KOPT-K1 (cell line): ENCODE data around the gene ALDH4A1.

Experiments
- H3K27ac ChIP-seq: fragments of 200-600 bp; sonication (generic); 2 replicates; pipeline ENCODE4 v1.5.1; 2016; ENCODE audit warnings: antibody characterized with exemption, mild to moderate bottlenecking, low read depth, low read length; ENCODE audit not compliant: poor library complexity, severe bottlenecking
- H3K36me3 ChIP-seq: fragments of 200-600 bp; sonication (generic); 2 replicates; pipeline ENCODE4 v1.5.1; 2017; ENCODE audit warnings: antibody characterized with exemption, mild to moderate bottlenecking, low read length, moderate library complexity; ENCODE audit not compliant: insufficient read depth
- H3K9me3 ChIP-seq: fragments of 200-600 bp; sonication (generic); 2 replicates; pipeline ENCODE4 v1.5.1; 2017; ENCODE audit warnings: antibody characterized with exemption, low read length, mild to moderate bottlenecking; ENCODE audit not compliant: insufficient read depth, poor library complexity, severe bottlenecking

The ALDH4A1 gene

DNA sequence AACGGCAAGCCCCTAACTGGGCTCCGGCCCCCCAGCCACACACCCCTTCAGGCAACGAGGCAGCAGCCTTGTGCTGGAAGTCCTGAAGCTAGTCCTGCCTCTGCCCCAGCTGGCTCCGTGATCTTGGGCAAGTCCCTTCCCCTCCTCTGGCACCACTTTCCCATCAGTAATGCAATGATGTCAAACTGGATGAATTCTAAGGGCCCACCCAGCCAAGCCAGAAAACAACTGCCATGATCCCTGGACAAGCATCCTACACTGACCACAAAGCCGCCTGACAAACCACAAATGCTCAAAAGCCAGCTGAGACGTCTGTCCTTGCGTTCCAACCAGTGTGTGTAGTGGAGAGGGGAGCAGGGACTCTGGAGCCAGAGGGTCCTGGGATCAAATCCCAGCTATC lies 27.3 kb upstream of the ALDH4A1 start:
- H3K27ac ChIP-seq = no peak overlapping the region
- H3K9me3 ChIP-seq = no peaks in the 10 kb centered on the region

GRCh38 chr1:18928985-18929384 lies 26.6 kb upstream of the ALDH4A1 start:
- H3K9me3 ChIP-seq = no peaks in the 10 kb centered on the region
- no peaks in the 10 kb centered on the region for H3K36me3 ChIP-seq
- H3K27ac ChIP-seq = no peak overlapping the region

More for the DNA sequence above, 27.3 kb upstream of the ALDH4A1 start:
- no peaks in the 10 kb centered on the region for H3K36me3 ChIP-seq

- H3K27ac ChIP-seq = peak overlapping the region; percentile 94
- H3K9me3 ChIP-seq = no peaks in the 10 kb centered on the region
- H3K36me3 ChIP-seq = no peaks in the 10 kb centered on the region
Observed at GRCh38 chr1:18928406-18928805, 26.1 kb upstream of the ALDH4A1 start.

GRCh38 chr1:18927654-18928272 lies 25.4 kb upstream of the ALDH4A1 start:
- no peaks in the 10 kb centered on the region for H3K9me3 ChIP-seq
- peak overlapping the region; percentile 94 for H3K27ac ChIP-seq
- no peaks in the 10 kb centered on the region for H3K36me3 ChIP-seq

DNA sequence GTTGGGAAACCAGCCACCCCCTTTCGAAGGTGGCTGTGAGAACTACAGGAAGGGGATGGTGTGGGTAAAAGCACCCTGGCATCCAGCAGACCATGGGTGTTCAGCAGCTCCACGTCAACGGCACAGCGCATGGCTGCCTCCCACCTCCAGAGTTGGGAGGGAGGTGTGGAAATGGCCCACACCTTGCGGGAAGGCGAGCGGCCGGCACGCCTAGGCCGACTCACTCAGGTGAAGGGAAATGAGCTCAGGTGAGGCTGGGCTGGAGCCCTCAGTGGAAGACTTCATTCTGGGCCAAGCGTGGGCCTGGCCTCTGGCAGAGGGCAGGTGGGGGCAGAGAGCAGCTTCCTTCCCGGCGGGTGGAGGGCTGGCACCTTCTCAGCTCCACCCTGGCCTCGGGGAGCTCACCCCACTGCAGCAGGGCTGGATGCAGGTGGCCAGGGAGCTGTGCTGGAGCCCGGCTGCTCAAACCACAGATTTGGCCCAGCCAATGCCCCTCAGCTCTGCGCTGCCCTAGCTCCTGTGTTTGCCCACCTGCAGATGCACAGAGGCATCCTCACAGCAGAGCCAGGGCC lies 24.8 kb upstream of the ALDH4A1 start:
- Histone ChIP-seq H3K27ac (peak overlapping the region; percentile 94), H3K9me3 (no peaks in the 10 kb centered on the region), H3K36me3 (no peaks in the 10 kb centered on the region)

GRCh38 chr1:18926315-18927081 lies 24.1 kb upstream of the ALDH4A1 start:
- Histone ChIP-seq H3K9me3 (no peaks in the 10 kb centered on the region), H3K36me3 (no peaks in the 10 kb centered on the region), H3K27ac (peak overlapping the region; percentile 94)

DNA sequence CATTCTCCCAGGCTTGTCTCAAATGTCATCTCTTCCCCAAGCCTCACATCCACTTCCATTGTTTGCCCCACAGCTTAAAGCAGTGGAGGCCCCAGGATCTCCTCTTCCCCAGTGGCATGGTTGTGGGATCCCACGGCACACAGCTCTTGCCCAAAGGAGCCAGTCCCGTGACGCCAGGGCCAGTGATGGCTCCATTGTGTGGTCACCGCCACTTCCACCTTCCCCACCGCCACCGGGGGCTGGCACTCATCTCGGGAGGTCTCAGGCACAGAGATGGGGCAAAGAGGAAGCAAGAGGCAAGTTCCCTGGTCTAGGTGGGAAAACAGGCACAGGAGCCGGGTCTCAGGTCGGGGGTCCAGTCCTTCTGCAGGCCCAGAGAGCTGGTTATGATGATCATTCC lies 22.9 kb upstream of the ALDH4A1 start:
- Histone ChIP-seq H3K27ac (no peak overlapping the region), H3K36me3 (no peaks in the 10 kb centered on the region), H3K9me3 (no peaks in the 10 kb centered on the region)

DNA sequence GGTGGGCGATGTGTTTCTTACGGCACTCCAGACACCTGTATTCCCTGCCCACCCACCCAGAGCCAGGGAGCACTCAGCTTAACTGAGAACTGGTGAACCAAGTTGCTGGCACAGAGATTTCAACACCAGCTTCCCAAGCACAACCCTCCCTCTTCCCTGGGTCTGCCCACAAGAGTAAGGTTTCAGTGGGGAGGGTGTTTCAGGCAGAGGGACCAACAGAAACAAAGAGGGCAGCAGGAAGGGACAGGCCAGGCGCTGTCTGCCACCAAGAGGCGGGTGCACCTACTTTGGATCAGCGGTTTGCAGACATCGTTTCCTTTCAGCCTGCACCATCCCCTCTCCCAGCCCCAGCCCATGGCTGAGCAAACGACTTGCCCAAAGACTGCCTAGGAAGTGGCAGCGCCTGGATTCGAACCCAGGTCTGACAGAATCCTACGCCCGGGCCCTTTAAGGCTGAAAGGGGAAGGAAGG lies 21.9 kb upstream of the ALDH4A1 start:
- H3K9me3 ChIP-seq = no peaks in the 10 kb centered on the region
- H3K27ac ChIP-seq = no peak overlapping the region

DNA sequence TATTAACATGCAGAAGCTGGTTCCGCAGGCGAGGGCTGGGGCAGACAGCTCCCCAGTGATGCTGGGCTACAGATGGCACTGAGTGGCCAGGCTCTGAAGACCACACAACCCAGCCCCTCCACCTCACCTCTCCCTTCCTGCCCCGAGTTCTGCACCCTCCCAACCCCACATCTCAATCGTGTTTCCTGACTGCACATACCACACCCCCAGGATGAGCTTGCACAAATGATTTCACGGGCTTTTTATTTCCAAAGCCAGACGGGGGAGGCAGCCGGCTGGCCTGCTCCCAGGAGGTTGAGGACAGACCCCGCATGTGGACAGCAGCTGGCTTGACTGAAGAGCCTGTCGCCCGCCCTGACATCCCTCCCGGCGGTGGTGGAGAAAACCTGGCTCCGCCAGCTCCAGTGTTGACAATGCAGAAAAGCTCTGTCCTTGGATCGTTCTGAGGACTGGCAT lies 21.4 kb upstream of the ALDH4A1 start:
- Histone ChIP-seq H3K36me3 (no peaks in the 10 kb centered on the region), H3K9me3 (no peaks in the 10 kb centered on the region), H3K27ac (no peak overlapping the region)

More for the DNA sequence above, 21.9 kb upstream of the ALDH4A1 start:
- H3K36me3 ChIP-seq = no peaks in the 10 kb centered on the region

- H3K36me3 ChIP-seq = no peaks in the 10 kb centered on the region
- no peaks in the 10 kb centered on the region for H3K9me3 ChIP-seq
- no peak overlapping the region for H3K27ac ChIP-seq
Observed at GRCh38 chr1:18922848-18923755, 20.7 kb upstream of the ALDH4A1 start.

DNA sequence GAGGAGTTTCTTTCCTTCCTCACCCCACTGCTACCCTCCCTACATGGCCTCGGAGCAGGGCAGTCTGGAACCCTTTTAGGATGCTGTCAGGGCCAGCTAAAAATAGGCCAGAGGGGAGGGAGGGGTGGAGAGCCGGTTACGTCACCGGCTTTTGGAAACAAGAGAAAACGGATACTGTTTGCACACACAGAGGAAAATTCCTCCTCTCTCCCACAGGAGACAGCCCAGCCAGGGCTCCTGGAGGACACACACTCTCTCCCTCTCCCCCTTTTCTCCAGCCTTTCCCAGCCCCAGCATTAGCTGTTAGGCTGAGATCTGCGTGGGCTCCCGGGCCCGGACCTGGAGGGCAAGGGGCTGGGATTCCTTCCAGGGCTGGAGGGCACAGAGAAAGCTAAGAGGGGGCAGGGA lies 20.0 kb upstream of the ALDH4A1 start:
- Histone ChIP-seq H3K9me3 (no peaks in the 10 kb centered on the region), H3K27ac (no peak overlapping the region), H3K36me3 (no peaks in the 10 kb centered on the region)

- Histone ChIP-seq H3K36me3 (no peaks in the 10 kb centered on the region), H3K27ac (no peak overlapping the region), H3K9me3 (no peaks in the 10 kb centered on the region)
Observed at GRCh38 chr1:18921516-18922251, 19.3 kb upstream of the ALDH4A1 start.

DNA sequence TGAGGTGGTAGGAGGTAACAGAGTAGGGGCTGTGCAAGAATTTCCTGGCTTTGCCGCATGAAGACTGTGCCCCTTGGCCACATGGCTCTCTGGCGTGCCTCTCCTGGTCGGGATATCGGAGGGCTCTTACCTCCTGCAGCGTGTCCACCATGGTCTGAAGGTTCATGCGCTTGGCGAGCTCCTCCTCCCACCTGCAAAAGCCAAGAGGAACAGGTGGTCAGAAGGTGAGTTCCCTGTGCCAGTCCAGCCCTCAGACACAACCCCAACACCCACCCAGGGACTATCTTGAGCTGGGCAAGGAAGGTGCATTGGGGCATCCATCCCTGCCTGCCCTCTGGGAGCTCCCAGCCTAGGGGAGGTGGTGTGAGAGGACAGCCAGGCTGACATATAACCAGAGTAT lies 18.6 kb upstream of the ALDH4A1 start:
- no peak overlapping the region for H3K27ac ChIP-seq
- H3K36me3 ChIP-seq = no peaks in the 10 kb centered on the region

DNA sequence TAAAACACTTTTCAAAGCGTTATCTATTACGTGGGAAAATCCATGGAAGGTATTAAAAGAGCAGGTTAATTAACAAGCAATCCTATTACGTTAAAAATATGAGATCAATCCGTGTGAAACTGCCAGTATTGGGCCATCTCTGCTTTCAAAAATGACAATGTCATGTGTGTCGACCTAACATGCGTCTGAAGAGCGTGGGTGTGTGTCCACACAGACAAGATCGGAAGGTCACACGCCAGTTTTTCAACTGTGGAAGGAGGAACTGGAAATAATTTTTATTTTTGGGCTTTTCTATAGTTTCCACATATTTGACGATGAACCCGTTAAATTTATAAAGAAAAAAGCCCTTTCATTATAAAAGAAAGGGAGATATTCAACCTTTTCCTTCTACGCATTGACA lies 17.6 kb upstream of the ALDH4A1 start:
- Histone ChIP-seq H3K36me3 (no peaks in the 10 kb centered on the region), H3K27ac (no peak overlapping the region), H3K9me3 (no peaks in the 10 kb centered on the region)

More for the DNA sequence above, 18.6 kb upstream of the ALDH4A1 start:
- H3K9me3 ChIP-seq = no peaks in the 10 kb centered on the region
